Pulmonary artery endothelial cell (primary cell): ENCODE results near the gene IYD. TPM values are rescaled to one million over a fixed set of nuclear protein-coding genes. Genes with fewer than 3 reads are reported as not detected.

ENCODE experiments used
- DNase-seq: peaks from one replicate; pipeline ENCODE4 v3.0.0-alpha.2; 2011; ENCODE audit warnings: low read depth, low spot score
- total RNA-seq: library from RNA; depleted of rRNA; stranded (reverse); fragments of >200 nt; gene quantifications from 2 replicates; pipeline ENCODE4 v1.2.3, GENCODE V29; 2014

IYD gene
- total RNA-seq = 0.07 TPM in 1 of 2 replicates, not detected in the other

- no peak for DNase-seq
These were observed at the start of gene IYD for GRCh38 chr6:150368762-150369161. Gene IYD, plus strand, starts transcription at chr6:150369012. Its CDS starts 20 bp downstream, at chr6:150369032.

- no peak for DNase-seq
These were observed 48.9 kb upstream of the IYD start for GRCh38 chr6:150319924-150320323.

- DNase-seq = no peak
These were observed 48.4 kb upstream of the IYD start for GRCh38 chr6:150320442-150320841.

GRCh38 chr6:150322466-150322871 is 46.3 kb upstream of the IYD start:
- no peak for DNase-seq

- no peak for DNase-seq
These were observed 45.6 kb upstream of the IYD start for GRCh38 chr6:150323205-150323604.

GRCh38 chr6:150324044-150324443 is 44.8 kb upstream of the IYD start:
- DNase-seq = no peak

GRCh38 chr6:150325066-150325772 is 43.6 kb upstream of the IYD start:
- no peak for DNase-seq

GRCh38 chr6:150327117-150327774 is 41.6 kb upstream of the IYD start:
- no peak for DNase-seq

- DNase-seq = no peak
These were observed 39.9 kb upstream of the IYD start for GRCh38 chr6:150328744-150329405.

GRCh38 chr6:150331344-150331743 is 37.5 kb upstream of the IYD start:
- DNase-seq = no peak

GRCh38 chr6:150332939-150333584 is 35.8 kb upstream of the IYD start:
- no peak for DNase-seq

- no peak for DNase-seq
These were observed 35.2 kb upstream of the IYD start for GRCh38 chr6:150333585-150333941.

GRCh38 chr6:150334790-150335783 is 33.7 kb upstream of the IYD start:
- peak; percentile 47 for DNase-seq

- no peak for DNase-seq
These were observed 32.5 kb upstream of the IYD start for GRCh38 chr6:150336299-150336698.

- DNase-seq = no peak
These were observed 32.1 kb upstream of the IYD start for GRCh38 chr6:150336708-150337107.

GRCh38 chr6:150342126-150342525 is 26.7 kb upstream of the IYD start:
- no peak for DNase-seq

GRCh38 chr6:150343434-150343833 is 25.4 kb upstream of the IYD start:
- DNase-seq = no peak

- DNase-seq = no peak
These were observed 23.0 kb upstream of the IYD start for GRCh38 chr6:150345781-150346180.

GRCh38 chr6:150346346-150346745 is 22.5 kb upstream of the IYD start:
- DNase-seq = no peak

GRCh38 chr6:150347845-150348244 is 21.0 kb upstream of the IYD start:
- no peak for DNase-seq

GRCh38 chr6:150349546-150349945 is 19.3 kb upstream of the IYD start:
- DNase-seq = no peak
